ENCODE measurements around the gene BST2. TPM values are rescaled to one million over a fixed set of nuclear protein-coding genes. Genes with fewer than 3 reads are reported as not detected.

The BST2 gene
- total RNA-seq, 1 experiment from 2014 or later = 24.8 TPM

- intact Hi-C loops (cut with micrococcal nuclease) = no loop called here
- Mint-ChIP-seq H3K9me3 (ENCODE audit: unreplicated experiment) (no peaks in the 10 kb centered on the region), H3K36me3 (ENCODE audit: insufficient read depth, unreplicated experiment) (no peaks in the 10 kb centered on the region), H3K4me3 (ENCODE audit: unreplicated experiment) (no peak overlapping the region), H3K27me3 (ENCODE audit: insufficient read depth, unreplicated experiment) (no peaks in the 10 kb centered on the region), H3K27ac (ENCODE audit: low read depth, unreplicated experiment) (no peak overlapping the region), H3K4me1 (ENCODE audit: insufficient read depth, unreplicated experiment) (no peaks in the 10 kb centered on the region)
- no peak for TF ChIP-seq CTCF (IDR thresholded peaks at IDR 0.05; ENCODE audit: unreplicated experiment)
- CTCF ChIA-PET = interaction anchor here (0.9 kb wide), 1 partner anchor 18 kb away, joined by 3 read pairs; no protein-coding TSS in a partner anchor
- no TSS peak for BruUV-seq (replicated peaks)
- POLR2A ChIA-PET = interaction anchor here (0.7 kb wide), 1 partner anchor 55 kb away, joined by 3 read pairs; no protein-coding TSS in a partner anchor
- DNase-seq (ENCODE audit: unreplicated experiment) = no peak
Measured at GRCh38 chr19:17435218-17435617, 29.8 kb upstream of the BST2 start.

- no peaks in the 10 kb centered on the region for H3K27me3 Mint-ChIP-seq (ENCODE audit: insufficient read depth, unreplicated experiment)
- ChIA-PET POLR2A (no interaction called here), CTCF (no interaction called here)
- intact Hi-C loops (cut with micrococcal nuclease) = no loop called here
- DNase-seq (ENCODE audit: unreplicated experiment) = no peak
- H3K4me1 Mint-ChIP-seq (ENCODE audit: insufficient read depth, unreplicated experiment) = peaks cover 10% of the 10 kb centered on the region
- H3K27ac Mint-ChIP-seq (ENCODE audit: low read depth, unreplicated experiment) = no peak overlapping the region
- H3K9me3 Mint-ChIP-seq (ENCODE audit: unreplicated experiment) = no peaks in the 10 kb centered on the region
- H3K4me3 Mint-ChIP-seq (ENCODE audit: unreplicated experiment) = no peak overlapping the region
- TF ChIP-seq CTCF (IDR thresholded peaks at IDR 0.05; ENCODE audit: unreplicated experiment) = no peak
- H3K36me3 Mint-ChIP-seq (ENCODE audit: insufficient read depth, unreplicated experiment) = no peaks in the 10 kb centered on the region
- BruUV-seq (replicated peaks) = no TSS peak
Measured at GRCh38 chr19:17431417-17431816, 26.0 kb upstream of the BST2 start.

GRCh38 chr19:17429641-17430113 lies 24.2 kb upstream of the BST2 start:
- no peak for TF ChIP-seq CTCF (IDR thresholded peaks at IDR 0.05; ENCODE audit: unreplicated experiment)
- peaks cover 10% of the 10 kb centered on the region for H3K4me1 Mint-ChIP-seq (ENCODE audit: insufficient read depth, unreplicated experiment)
- intact Hi-C loops (cut with micrococcal nuclease) = no loop called here
- no peak overlapping the region for H3K4me3 Mint-ChIP-seq (ENCODE audit: unreplicated experiment)
- CTCF ChIA-PET = interaction anchor here (0.7 to 2.3 kb wide), 4 partner anchors 12 to 358 kb away, joined by 3 to 11 read pairs (median 4); no protein-coding TSS in a partner anchor
- no peak overlapping the region for H3K27ac Mint-ChIP-seq (ENCODE audit: low read depth, unreplicated experiment)
- no TSS peak for BruUV-seq (replicated peaks)
- no peaks in the 10 kb centered on the region for H3K9me3 Mint-ChIP-seq (ENCODE audit: unreplicated experiment)
- DNase-seq (ENCODE audit: unreplicated experiment) = no peak
- H3K27me3 Mint-ChIP-seq (ENCODE audit: insufficient read depth, unreplicated experiment) = no peaks in the 10 kb centered on the region
- peaks cover 5% of the 10 kb centered on the region for H3K36me3 Mint-ChIP-seq (ENCODE audit: insufficient read depth, unreplicated experiment)
- POLR2A ChIA-PET = interaction anchor here (2.8 kb wide), 1 partner anchor 10 kb away, joined by 12 read pairs; the partner anchor contains the start of gene MVB12A

GRCh38 chr19:17424743-17425365 lies 19.4 kb upstream of the BST2 start:
- Mint-ChIP-seq H3K36me3 (ENCODE audit: insufficient read depth, unreplicated experiment) (peaks cover 11% of the 10 kb centered on the region), H3K9me3 (ENCODE audit: unreplicated experiment) (no peaks in the 10 kb centered on the region), H3K27ac (ENCODE audit: low read depth, unreplicated experiment) (peak overlapping the region; percentile 35), H3K27me3 (ENCODE audit: insufficient read depth, unreplicated experiment) (no peaks in the 10 kb centered on the region), H3K4me1 (ENCODE audit: insufficient read depth, unreplicated experiment) (peaks cover 13% of the 10 kb centered on the region), H3K4me3 (ENCODE audit: unreplicated experiment) (no peak overlapping the region)
- POLR2A ChIA-PET = no interaction called here
- no TSS peak for BruUV-seq (replicated peaks)
- TF ChIP-seq CTCF (IDR thresholded peaks at IDR 0.05; ENCODE audit: unreplicated experiment) = peak; percentile 8
- CTCF ChIA-PET = interaction anchor here (0.7 to 1.1 kb wide), 2 partner anchors 18 to 370 kb away, joined by 3 to 4 read pairs; partner anchors contain the start of gene B3GNT3
- DNase-seq (ENCODE audit: unreplicated experiment) = peak; percentile 23
- intact Hi-C loops (cut with micrococcal nuclease) = no loop called here

Measured in MCF 10A (cell line).